HG03520 (cell line): ENCODE measurements around the gene NDUFA7.
"Not testable (repeated sequence)": the region's sequence is repeated elsewhere in the genome, so short reads cannot be mapped to it uniquely, and the experiment has no call there.

Source experiments
- ATAC-seq: cut with Tn5 transposase; IDR thresholded peaks from one replicate; pipeline ENCODE4 v1.9.1; 2021; ENCODE audit warnings: mild to moderate bottlenecking, moderate library complexity; ENCODE audit not compliant: unreplicated experiment

NDUFA7 gene

GRCh38 chr19:8320564-8321066, 560 bp downstream of the NDUFA7 start:
- no peak for ATAC-seq

GRCh38 chr19:8319807-8320520, 1.2 kb downstream of the NDUFA7 start:
- no peak for ATAC-seq

DNA sequence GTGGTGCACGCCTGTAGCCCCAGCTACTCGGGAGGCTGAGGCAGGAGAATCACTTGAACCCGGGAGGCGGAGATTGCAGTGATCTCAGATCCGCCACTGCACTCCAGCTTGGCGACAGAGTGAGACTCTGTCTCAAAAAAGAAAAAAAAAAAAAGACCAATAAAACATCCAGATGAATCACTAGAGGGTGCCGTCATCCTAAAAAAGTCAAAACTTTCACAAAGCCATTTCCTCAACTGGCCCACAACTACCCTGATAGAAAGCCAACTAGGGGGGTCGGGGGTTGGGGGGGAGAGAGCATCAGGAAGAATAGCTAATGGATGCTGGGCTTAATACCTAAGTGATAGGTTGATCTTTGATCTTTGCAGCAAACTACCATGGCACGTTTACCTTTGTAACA, 2.3 kb downstream of the NDUFA7 start:
- not testable (repeated sequence) for ATAC-seq

- ATAC-seq: no peak
Measured at GRCh38 chr19:8316351-8317125, 4.6 kb downstream of the NDUFA7 start.

GRCh38 chr19:8314981-8315640, 6.1 kb downstream of the NDUFA7 start:
- ATAC-seq: not testable (repeated sequence)

DNA sequence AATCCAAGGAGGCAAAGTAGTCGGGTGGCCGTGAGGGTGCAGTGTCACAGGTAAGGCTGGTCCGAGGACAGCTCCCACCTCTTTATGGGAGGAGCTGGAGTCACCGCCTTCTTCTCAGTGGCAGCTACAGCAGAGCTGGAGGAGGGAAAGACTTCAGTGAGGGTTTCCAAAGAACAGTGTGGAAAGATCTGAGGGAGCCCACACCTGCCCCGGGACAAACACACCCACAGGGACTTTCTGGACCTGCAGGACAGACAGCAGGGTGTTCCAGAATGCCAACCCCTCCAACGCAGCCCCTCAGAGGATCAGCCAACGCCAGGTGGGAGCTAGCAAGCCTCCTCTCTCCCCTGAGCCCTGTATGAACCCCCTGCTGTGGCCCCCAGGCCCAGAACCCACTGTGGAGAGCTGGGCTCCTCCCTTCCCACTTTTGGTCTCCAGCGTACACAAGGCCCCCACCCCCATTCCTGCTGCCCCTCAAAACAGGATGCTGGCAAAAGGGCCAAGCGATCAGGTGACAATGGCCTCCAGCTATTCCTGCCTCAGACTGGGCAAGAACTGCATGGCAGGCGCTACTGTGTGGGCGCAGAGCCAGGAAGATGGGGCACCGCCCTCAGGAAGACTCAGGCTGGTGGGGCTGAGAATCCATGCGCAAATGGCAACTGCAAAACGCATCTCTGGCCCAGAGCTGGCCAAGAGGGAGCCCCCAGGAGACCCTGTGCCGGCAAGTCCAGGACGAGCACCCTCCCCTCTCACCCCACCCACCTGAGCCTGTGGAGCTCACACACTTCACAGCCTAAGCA, 9.5 kb downstream of the NDUFA7 start:
- no peak for ATAC-seq

DNA sequence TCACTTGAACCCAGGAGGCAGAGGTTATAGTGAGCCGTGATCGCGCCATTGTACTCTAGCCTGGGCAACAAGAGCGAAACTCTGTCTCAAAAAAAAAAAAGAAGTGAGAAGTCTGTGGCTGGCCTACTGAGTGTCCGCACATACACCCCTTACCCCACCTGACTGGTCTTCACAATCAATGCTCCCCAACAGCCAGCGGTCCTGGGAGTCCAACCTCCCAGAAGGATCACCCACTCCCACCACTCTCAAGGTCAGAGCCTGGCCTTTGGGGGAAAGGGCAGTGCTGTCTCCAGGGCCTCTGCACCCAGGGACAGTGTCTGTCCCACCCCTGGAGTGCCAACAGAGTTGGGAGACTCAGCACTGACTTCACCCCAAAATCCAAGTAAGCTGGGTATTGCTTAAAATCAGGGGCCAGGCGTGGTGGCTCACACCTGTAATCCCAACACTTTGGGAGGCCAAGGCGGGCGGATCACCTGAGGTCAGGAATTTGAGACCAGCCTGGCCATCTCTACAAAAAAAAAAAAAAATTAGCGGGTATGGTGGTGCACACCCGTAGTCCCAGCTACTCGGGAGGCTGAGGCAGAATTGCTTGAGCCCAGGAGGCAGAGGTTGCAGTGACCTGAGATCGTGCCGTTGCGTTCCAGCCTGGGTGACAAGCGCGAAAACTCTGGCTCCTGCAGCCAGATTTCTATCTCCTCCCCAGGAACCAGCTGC, 10.7 kb downstream of the NDUFA7 start:
- ATAC-seq: no peak

DNA sequence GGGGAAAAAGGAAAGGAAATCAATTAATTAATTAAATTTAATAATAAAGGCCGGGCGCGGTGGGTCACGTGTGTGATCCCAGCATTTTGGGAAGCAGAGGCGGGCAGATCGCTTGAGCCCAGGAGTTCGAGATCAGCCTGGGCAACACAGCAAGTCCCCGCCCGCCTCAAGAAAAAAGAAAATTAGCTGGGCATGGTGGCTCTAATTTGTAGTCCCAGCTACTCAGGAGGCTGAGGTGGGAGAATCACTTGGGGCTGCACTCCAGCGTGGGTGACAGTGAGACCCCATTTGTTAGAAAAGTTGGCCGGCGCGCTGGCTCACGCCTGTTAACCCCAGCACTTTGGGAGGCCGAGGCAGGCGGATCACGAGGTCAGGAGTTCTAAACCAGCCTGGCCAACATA, 12.3 kb downstream of the NDUFA7 start:
- ATAC-seq: no peak

- ATAC-seq: no peak
Measured at GRCh38 chr19:8307965-8308866, 13.0 kb downstream of the NDUFA7 start, which contains the start of gene CD320. Gene CD320 (minus strand): TSS chr19:8308358. CDS start chr19:8308290, 68 bp downstream.

DNA sequence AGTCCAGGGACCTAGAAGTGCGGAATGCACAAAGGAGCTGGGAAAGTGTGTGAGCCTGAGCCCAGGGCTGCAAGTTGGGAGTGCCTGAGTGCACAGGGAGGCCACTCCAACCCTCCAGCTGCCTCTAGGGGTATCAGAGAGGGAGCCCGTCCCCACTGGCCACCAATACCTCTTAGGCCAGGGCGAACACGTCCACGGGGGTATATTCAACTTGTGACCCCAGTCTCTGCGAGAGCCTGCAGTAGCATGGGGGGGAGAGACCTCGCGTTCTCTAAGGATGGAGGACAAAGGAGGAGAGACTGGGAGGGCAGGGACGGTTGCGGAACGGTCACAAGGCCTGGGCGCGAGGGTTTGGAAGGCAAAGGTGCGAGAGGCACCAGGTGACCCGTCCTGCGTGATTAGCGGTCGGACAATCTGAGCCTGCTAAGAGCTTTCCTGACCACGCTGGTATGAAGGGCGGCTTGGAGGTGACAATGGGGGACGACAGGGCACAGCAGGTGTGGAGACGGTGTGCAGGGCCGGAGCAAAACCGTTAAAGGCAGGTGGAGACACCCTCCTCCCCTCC, 13.7 kb downstream of the NDUFA7 start:
- ATAC-seq: no peak

- ATAC-seq: no peak
Measured at GRCh38 chr19:8306235-8307054, 14.7 kb downstream of the NDUFA7 start.

DNA sequence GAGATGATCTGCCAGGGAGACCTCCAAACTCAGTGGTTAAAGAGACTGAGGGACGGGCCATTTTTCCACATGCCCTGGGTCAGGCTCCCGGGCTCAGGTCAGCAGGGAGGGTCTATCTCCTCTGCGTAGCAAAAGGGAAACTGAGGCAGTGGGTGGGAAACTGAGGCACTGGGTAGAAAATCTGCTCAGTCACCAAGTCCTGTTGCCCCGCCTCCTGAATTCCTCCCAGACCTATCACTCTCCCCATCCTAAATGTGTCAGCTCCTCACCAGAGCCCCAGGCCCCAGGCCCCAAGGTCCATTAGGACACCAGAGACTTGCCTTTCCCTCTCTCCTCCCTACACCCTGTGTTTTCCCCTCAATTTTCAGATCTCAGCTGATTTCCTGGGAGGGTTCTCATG, 15.4 kb downstream of the NDUFA7 start:
- no peak for ATAC-seq

- ATAC-seq: no peak
Measured at GRCh38 chr19:8304841-8305621, 16.1 kb downstream of the NDUFA7 start.

DNA sequence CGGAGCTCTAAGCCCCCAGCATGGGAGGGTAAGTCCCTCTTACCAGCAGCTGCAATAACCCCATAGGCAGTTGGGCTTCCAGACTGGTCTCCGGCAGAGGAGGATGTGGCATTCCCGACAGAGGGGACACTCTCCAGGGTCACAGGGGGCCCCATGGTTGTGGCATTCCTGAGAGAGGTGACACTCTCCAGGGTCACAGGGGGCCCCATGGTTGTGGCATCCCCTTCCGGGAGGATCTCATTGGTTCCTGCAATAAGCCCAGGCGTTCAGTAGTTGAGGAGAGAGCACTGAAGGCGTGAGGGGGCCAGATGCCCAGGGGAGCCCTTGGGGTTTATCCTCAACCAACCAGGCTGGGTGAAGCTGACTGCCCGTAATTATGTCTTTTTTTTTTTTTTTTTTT, 18.4 kb downstream of the NDUFA7 start:
- ATAC-seq: no peak

DNA sequence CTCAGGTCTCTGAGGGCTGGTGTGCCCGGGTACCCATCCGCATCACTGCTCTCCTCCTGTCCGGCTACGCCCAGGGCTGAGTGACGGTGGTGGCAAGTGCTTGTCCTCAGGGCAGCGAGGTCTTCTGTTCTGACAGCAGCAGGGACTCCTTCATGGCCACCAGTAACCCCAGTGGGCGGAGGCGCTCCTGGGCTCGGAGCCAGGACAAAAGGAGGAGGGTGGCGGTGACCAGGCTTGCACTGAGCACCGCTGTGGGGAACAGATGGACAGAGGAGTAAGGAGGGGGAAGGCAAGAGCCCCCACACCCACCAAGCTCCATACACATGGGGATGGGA, 18.9 kb downstream of the NDUFA7 start:
- no peak for ATAC-seq

DNA sequence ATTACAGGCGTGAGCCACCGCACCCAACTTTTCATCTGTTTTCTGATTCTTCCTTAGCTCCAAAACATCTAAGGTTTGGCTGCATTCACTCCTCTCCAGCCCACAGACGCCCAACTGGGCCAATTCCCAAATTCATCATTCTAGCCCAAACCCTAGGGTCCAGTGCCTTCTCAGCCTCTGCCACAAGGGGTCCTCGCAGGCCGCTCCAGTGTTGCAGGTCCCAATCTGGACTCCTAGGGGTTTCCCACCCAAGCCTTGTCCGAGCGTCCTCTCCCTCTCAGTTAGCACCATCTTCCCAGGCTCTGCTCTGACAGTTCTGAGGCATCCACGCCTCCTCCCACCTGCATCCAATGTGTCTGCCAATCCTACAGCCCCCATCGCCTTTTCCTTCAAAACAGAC, 29.8 kb downstream of the NDUFA7 start:
- not testable (repeated sequence) for ATAC-seq

GRCh38 chr19:8276508-8276907, 44.7 kb downstream of the NDUFA7 start:
- ATAC-seq: not testable (repeated sequence)
